HepG2 (cell line): Measurements from ENCODE around the gene TADA1. TPM values are rescaled to one million over a fixed set of nuclear protein-coding genes. Genes with fewer than 3 reads are reported as not detected.

Experiments used
- ATAC-seq: fragments of 200-7000 bp; cut with Tn5 transposase; 3 replicates; pipeline ENCODE4 v1.9.1; 2020; ENCODE audit warnings: mild to moderate bottlenecking, moderate library complexity
- BruUV-seq: library from RNA; stranded (reverse); fragments of 400-500 nt; replicated peaks from 2 replicates; lab custom pipeline; 2021; lab: Mats Ljungman, UMichigan
- CTCF ChIA-PET: fragments of 300-600 bp; formaldehyde crosslinking; extraction: SDS; loops from one replicate; lab custom pipeline; 2021; ENCODE audit warnings: low total read pairs, inconsistent platforms, low intra/inter-chr PET ratio; lab: Yijun Ruan, JAX
- POLR2A ChIA-PET: fragments of 350-600 bp; sonication (Branson Sonifier 250); formaldehyde crosslinking; loops from one replicate; lab custom pipeline; 2020; ENCODE audit warnings: antibody characterized with exemption, inconsistent platforms; lab: Yijun Ruan, JAX
- DNase-seq: peaks from one replicate; pipeline ENCODE4 v3.0.0-alpha.2; 2015; ENCODE audit warnings: low spot score
- FAIRE-seq: peaks from 3 replicates; lab custom pipeline; 2011; peaks lifted over from hg19 to GRCh38; lab: Jason Lieb, UNC
- H2AFZ ChIP-seq: one replicate; pipeline ENCODE4 v1.6.1; 2011; ENCODE audit warnings: low read length, inconsistent platforms
- H3K27ac ChIP-seq: fragments of 300-600 bp; 3 replicates; pipeline ENCODE4 v1.8.0; 2011; ENCODE audit warnings: mixed run types, mild to moderate bottlenecking, mixed read lengths, low read length, inconsistent platforms; ENCODE audit not compliant: insufficient read depth; ENCODE audit errors: extremely low read length
- H3K27me3 ChIP-seq, 2 experiments: fragments of 200-600 bp in 1 of 2; 2 replicates in 1 of 2; 3 replicates in 1 of 2; pipeline versions ENCODE4 v1.6.0 to v1.8.0; 2011; ENCODE audit warnings: low read length in 2 of 2, mild to moderate bottlenecking in 2 of 2, moderate library complexity in 2 of 2, inconsistent platforms in 1 of 2; ENCODE audit not compliant: insufficient read depth in 2 of 2, control insufficient read depth in 1 of 2
- H3K36me3 ChIP-seq, 2 experiments: fragments of 200-600 bp in 1 of 2; replicated peaks in 1 of 2; 2 replicates in 1 of 2; 3 replicates in 1 of 2; pipeline versions ENCODE4 v1.5.1 to v1.8.0; 2011; ENCODE audit warnings: low read length in 2 of 2, inconsistent platforms in 1 of 2; ENCODE audit not compliant: insufficient read depth in 2 of 2, control insufficient read depth in 1 of 2
- H3K4me1 ChIP-seq: 2 replicates; pipeline ENCODE4 v1.5.1; 2012; ENCODE audit warnings: low read length, inconsistent platforms; ENCODE audit not compliant: insufficient read depth
- H3K4me2 ChIP-seq: 2 replicates; pipeline ENCODE4 v1.6.0; 2011; ENCODE audit warnings: low read depth, low read length, inconsistent platforms
- H3K4me3 ChIP-seq, 3 experiments: fragments of 200-600 bp in 1 of 3; sonication (generic), shearing (Covaris generic) in 1 of 3; replicated peaks in 1 of 3; 2 replicates each; pipeline ENCODE4 v1.5.1; 2011 to 2016; ENCODE audit warnings: low read length in 3 of 3, inconsistent platforms in 2 of 3, low read depth in 2 of 3, mild to moderate bottlenecking in 2 of 3, control low read depth in 1 of 3, mixed read lengths in 1 of 3; ENCODE audit not compliant: insufficient read depth in 1 of 3
- H3K79me2 ChIP-seq: one replicate; pipeline ENCODE4 v1.6.1; 2011; ENCODE audit warnings: low read length, inconsistent platforms; ENCODE audit not compliant: insufficient read depth
- H3K9ac ChIP-seq: 2 replicates; pipeline ENCODE4 v1.6.0; 2011; ENCODE audit warnings: mild to moderate bottlenecking, low read depth, low read length, inconsistent platforms; ENCODE audit not compliant: insufficient read depth
- H3K9me3 ChIP-seq: 2 replicates; pipeline ENCODE4 v1.5.1; 2012; ENCODE audit warnings: mild to moderate bottlenecking, low read length
- H4K20me1 ChIP-seq: 2 replicates; pipeline ENCODE4 v1.6.0; 2011; ENCODE audit warnings: inconsistent platforms, mild to moderate bottlenecking, low read length, moderate library complexity; ENCODE audit not compliant: insufficient read depth
- BRD4 ChIP-seq: sonication (generic); formaldehyde crosslinking; IDR thresholded peaks from 2 replicates; pipeline ENCODE4 v1.4.0; 2020; ENCODE audit warnings: missing genetic modification reagents
- CBX2 ChIP-seq, 2 experiments: fragments of 200-600 bp in 1 of 2; sonication (generic); formaldehyde crosslinking in 1 of 2; IDR thresholded peaks; 2 replicates each; pipeline versions ENCODE4 v1.7.0 to v1.8.1; 2018 to 2022; ENCODE audit warnings: low read depth in 2 of 2, low read length in 1 of 2, mild to moderate bottlenecking in 1 of 2, missing genetic modification reagents in 1 of 2
- PPARG ChIP-seq: conservative IDR thresholded peaks from 2 replicates; pipeline ENCODE4 v1.6.1; 2016; ENCODE audit warnings: missing biosample characterization, missing genetic modification reagents
- TEF ChIP-seq: sonication (generic); formaldehyde crosslinking; IDR thresholded peaks from 2 replicates; pipeline ENCODE4 v1.5.0; 2020; ENCODE audit warnings: missing genetic modification reagents
- ZNF775 ChIP-seq: sonication (generic); formaldehyde crosslinking; IDR thresholded peaks from 2 replicates; pipeline ENCODE4 v1.4.0; 2020; ENCODE audit warnings: missing genetic modification reagents, mild to moderate bottlenecking, moderate library complexity, borderline replicate concordance
- ZSCAN21 ChIP-seq: sonication (generic); formaldehyde crosslinking; IDR thresholded peaks from 2 replicates; pipeline ENCODE4 v1.8.0; 2022; ENCODE audit warnings: mild to moderate bottlenecking, missing genetic modification reagents, moderate library complexity, borderline replicate concordance
- in situ Hi-C: cut with HindIII; loops from 2 replicates; pipeline ENCODE4 v1.10.0; 2017; ENCODE audit warnings: low pct_unique_long_range_greater_than_20kb; ENCODE audit not compliant: extremely low pct_ligation_motif_present
- intact Hi-C: fragments of 100-400 bp; cut with micrococcal nuclease; formaldehyde crosslinking; loops from one replicate; pipeline ENCODE4 v1.10.0; 2022; ENCODE audit not compliant: unreplicated experiment
- polyA plus RNA-seq, 8 experiments: library from polyadenylated mRNA; depleted of rRNA in 3 of 8; stranded (reverse) in 7 of 8; unstranded in 1 of 8; fragments of >200 nt; fragmentation: Illumina TruSeq in 4 of 8; extraction: Trizol in 4 of 8; gene quantifications; 2 replicates each; pipeline versions ENCODE4 v1.2.1 to v1.2.3, GENCODE V29; 2011 to 2016; ENCODE audit warnings: low read depth in 4 of 8, missing spikeins in 1 of 8, mixed read lengths in 1 of 8; ENCODE audit not compliant: insufficient read depth in 1 of 8
- total RNA-seq, 5 experiments: library from RNA; depleted of rRNA; stranded (reverse); fragments of >200 nt; fragmentation: Illumina TruSeq; extraction: Trizol; gene quantifications; 2 replicates each; pipeline ENCODE4 v1.2.3, GENCODE V29; 2016; ENCODE audit warnings: low read depth in 1 of 5
- TF ChIP-seq, protein P1 (sequence below): sonication (generic); formaldehyde crosslinking; IDR thresholded peaks from 2 replicates; pipeline ENCODE4 v1.4.0; 2020; ENCODE audit warnings: missing genetic modification reagents

Gene TADA1
- total and polyA plus RNA-seq, 2 of the 13 experiments (the other 11 are each of a cell fraction or from before 2014, with no cell fraction given): 28.3 to 29.1 TPM

DNA sequence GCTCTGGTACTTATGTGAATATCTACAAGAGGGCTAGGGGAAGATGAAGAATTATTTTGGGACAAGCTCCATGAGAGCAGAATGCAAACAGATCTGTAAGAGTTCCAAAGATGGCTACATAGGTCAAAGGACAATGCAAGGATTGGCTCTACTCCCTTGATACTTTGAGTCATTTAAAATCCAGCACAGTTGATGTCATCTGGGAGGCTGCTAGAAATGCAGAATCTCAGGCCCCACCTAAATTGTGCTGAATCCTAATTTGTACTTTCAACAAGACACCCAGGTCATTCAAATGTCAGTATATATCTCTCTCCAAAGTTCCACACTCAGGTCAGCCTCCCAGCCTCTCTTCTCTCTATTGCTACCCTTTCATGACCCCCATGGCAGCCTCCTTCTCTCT is 23.7 kb upstream of the TADA1 start:
- ATAC-seq (no peak), DNase-seq (no peak), FAIRE-seq (no peak)
- POLR2A ChIA-PET: no interaction called here
- H3K79me2 ChIP-seq: no peaks in the 10 kb centered on the region
- no peak overlapping the region for H2AFZ ChIP-seq
- H3K4me2 ChIP-seq: no peak overlapping the region
- in situ Hi-C loops: no loop called here
- no peaks in the 10 kb centered on the region for H3K4me1 ChIP-seq
- no peak for TF ChIP-seq ZNF775 (CRISPR knock-in tag)
- no peak for TF ChIP-seq CBX2 (IDR thresholded peaks at IDR 0.05; ENCODE audit: low read depth, low read length)
- no peak for TF ChIP-seq CBX2 (CRISPR knock-in tag; IDR thresholded peaks at IDR 0.05; ENCODE audit: low read depth)
- no peak for TF ChIP-seq TEF (CRISPR knock-in tag)
- TF ChIP-seq ZSCAN21 (CRISPR knock-in tag): no peak
- no peak for TF ChIP-seq BRD4 (CRISPR knock-in tag)
- TF ChIP-seq, protein P1, sequence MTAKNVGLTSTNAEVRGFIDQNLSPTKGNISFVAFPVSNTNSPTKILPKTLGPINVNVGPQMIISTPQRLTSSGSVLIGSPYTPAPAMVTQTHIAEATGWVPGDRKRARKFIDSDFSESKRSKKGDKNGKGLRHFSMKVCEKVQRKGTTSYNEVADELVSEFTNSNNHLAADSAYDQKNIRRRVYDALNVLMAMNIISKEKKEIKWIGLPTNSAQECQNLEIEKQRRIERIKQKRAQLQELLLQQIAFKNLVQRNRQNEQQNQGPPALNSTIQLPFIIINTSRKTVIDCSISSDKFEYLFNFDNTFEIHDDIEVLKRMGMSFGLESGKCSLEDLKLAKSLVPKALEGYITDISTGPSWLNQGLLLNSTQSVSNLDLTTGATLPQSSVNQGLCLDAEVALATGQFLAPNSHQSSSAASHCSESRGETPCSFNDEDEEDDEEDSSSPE (CRISPR knock-in tag): no peak
- no peak for TF ChIP-seq PPARG (CRISPR knock-in tag)
- CTCF ChIA-PET: no interaction called here
- no peak overlapping the region for H3K4me3 ChIP-seq
- peaks cover 6% of the 10 kb centered on the region for H3K9me3 ChIP-seq
- H3K9ac ChIP-seq: no peak overlapping the region
- intact Hi-C loops: no loop called here
- H3K27ac ChIP-seq: no peak overlapping the region
- peaks cover 0 to 4% of the 10 kb centered on the region in 2 experiments; a peak in 1 of 5 replicates for H3K27me3 ChIP-seq
- BruUV-seq: no TSS peak
- H4K20me1 ChIP-seq: no peaks in the 10 kb centered on the region
- no peaks in the 10 kb centered on the region for H3K36me3 ChIP-seq
